Psoas muscle (tissue), 8 donors: ENCODE results near the gene CUTA. TPM values are rescaled to one million over a fixed set of nuclear protein-coding genes. Genes with fewer than 3 reads are reported as not detected.

ENCODE experiments used
- ATAC-seq, 4 donors: fragments of 200-7000 bp; cut with Tn5 transposase; one replicate each; pipeline ENCODE4 v1.9.1; 2020; ENCODE audit warnings: moderate library complexity in 3 of 4, mild to moderate bottlenecking in 2 of 4
- DNase-seq, 2 donors: peaks; one replicate each; pipeline ENCODE4 v3.0.0-alpha.2; 2020
- H3K27ac ChIP-seq: fragments of 200-600 bp; one replicate; pipeline ENCODE4 v1.8.0; 2022
- H3K27me3 ChIP-seq, 3 donors: fragments of 200-600 bp in 1 of 3; one replicate each; pipeline versions ENCODE4 v1.6.1 to v1.8.0; 2013 to 2022; ENCODE audit warnings: low read length in 2 of 3, mild to moderate bottlenecking in 2 of 3, moderate library complexity in 1 of 3; ENCODE audit not compliant: insufficient read depth in 3 of 3
- H3K36me3 ChIP-seq, 2 donors: fragments of 200-600 bp in 1 of 2; one replicate each; pipeline versions ENCODE4 v1.6.1 to v1.8.0; 2013 to 2022; ENCODE audit warnings: low read depth in 1 of 2, mild to moderate bottlenecking in 1 of 2, moderate library complexity in 1 of 2; ENCODE audit not compliant: insufficient read depth in 1 of 2
- H3K4me1 ChIP-seq: fragments of 200-600 bp; one replicate; pipeline ENCODE4 v1.8.0; 2022
- H3K4me3 ChIP-seq: fragments of 200-600 bp; one replicate; pipeline ENCODE4 v1.8.0; 2022; ENCODE audit warnings: mild to moderate bottlenecking
- H3K9me3 ChIP-seq: fragments of 200-600 bp; one replicate; pipeline ENCODE4 v1.8.0; 2022
- WGBS, 3 donors: extraction: QIAGEN DNeasy Blood & Tissue Kit; methylation state at CpG; one replicate each; pipeline versions ENCODE4 v1.1.6 to v1.1.7; 2013; 5-methylcytosine and 5-hydroxymethylcytosine counted together
- intact Hi-C, 2 donors: fragments of 100-400 bp; cut with DNase I; formaldehyde crosslinking; loops; one replicate each; pipeline versions ENCODE4 v1.11.0 to v1.14.2; 2022
- polyA plus RNA-seq, 3 donors: library from polyadenylated mRNA; stranded (reverse); fragments of 200-250 nt; gene quantifications; one replicate each; pipeline ENCODE4 v1.2.3, GENCODE V29; 2013
- total RNA-seq, 4 donors: library from RNA; stranded (reverse); fragmentation: NEBNext Ultra II Directional in 2 of 4; extraction: Animal tissue kit (Norgen Biotek cat#: 25700) in 2 of 4; gene quantifications; one replicate each; pipeline versions ENCODE4 v1.2.1 to v1.2.4, GENCODE V29; 2021 to 2023
- TF ChIP-seq, protein P1 (sequence below): fragments of 200-600 bp; IDR thresholded peaks from one replicate; pipeline ENCODE4 v1.8.0; 2022; ENCODE audit warnings: antibody characterized with exemption
- donor health status: healthy with polysubstance abuse.
- donor health status: DM: no; HTN: no; CAD: no; lungs with moderate emphysema.
- donor health status: Bipolar disorder and iron deficiency.
- donor health status: healthy.
- donor health status: DM: yes; HTN: yes; CAD: no.
- donor health status: DM: no; HTN: no; CAD: no.
- donor health status: DM: no; HTN: no; CAD: no.
- donor health status: DM: yes; HTN: yes; CAD: no.

CUTA gene
- total and polyA plus RNA-seq, 7 donors, result 75.4 to 126 (median 102) TPM

- TF ChIP-seq, protein P1, sequence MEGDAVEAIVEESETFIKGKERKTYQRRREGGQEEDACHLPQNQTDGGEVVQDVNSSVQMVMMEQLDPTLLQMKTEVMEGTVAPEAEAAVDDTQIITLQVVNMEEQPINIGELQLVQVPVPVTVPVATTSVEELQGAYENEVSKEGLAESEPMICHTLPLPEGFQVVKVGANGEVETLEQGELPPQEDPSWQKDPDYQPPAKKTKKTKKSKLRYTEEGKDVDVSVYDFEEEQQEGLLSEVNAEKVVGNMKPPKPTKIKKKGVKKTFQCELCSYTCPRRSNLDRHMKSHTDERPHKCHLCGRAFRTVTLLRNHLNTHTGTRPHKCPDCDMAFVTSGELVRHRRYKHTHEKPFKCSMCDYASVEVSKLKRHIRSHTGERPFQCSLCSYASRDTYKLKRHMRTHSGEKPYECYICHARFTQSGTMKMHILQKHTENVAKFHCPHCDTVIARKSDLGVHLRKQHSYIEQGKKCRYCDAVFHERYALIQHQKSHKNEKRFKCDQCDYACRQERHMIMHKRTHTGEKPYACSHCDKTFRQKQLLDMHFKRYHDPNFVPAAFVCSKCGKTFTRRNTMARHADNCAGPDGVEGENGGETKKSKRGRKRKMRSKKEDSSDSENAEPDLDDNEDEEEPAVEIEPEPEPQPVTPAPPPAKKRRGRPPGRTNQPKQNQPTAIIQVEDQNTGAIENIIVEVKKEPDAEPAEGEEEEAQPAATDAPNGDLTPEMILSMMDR, result no peak
- H3K9me3 ChIP-seq, result no peaks in the 10 kb centered on the region
- peaks cover 23% of the 10 kb centered on the region for H3K4me1 ChIP-seq
- intact Hi-C loops, result loop anchor here in 1 of 2 donors (10.0 kb wide), 1 partner anchor 211 kb away; the partner anchor contains the start of genes HSD17B8, RING1, RXRB and SLC39A7
- no peak overlapping the region for H3K4me3 ChIP-seq
- ATAC-seq (no peak), DNase-seq (no peak)
- H3K27me3 ChIP-seq, result no peaks in the 10 kb centered on the region
- 69 to 72% (median 71%) methylated on average over 9 of the region's 9 CpGs for WGBS, 3 donors
- peaks cover 3 to 47% of the 10 kb centered on the region in 2 donors for H3K36me3 ChIP-seq
- no peak overlapping the region for H3K27ac ChIP-seq
These were observed 2.1 kb downstream of the CUTA start for GRCh38 chr6:33415831-33416230.

DNA sequence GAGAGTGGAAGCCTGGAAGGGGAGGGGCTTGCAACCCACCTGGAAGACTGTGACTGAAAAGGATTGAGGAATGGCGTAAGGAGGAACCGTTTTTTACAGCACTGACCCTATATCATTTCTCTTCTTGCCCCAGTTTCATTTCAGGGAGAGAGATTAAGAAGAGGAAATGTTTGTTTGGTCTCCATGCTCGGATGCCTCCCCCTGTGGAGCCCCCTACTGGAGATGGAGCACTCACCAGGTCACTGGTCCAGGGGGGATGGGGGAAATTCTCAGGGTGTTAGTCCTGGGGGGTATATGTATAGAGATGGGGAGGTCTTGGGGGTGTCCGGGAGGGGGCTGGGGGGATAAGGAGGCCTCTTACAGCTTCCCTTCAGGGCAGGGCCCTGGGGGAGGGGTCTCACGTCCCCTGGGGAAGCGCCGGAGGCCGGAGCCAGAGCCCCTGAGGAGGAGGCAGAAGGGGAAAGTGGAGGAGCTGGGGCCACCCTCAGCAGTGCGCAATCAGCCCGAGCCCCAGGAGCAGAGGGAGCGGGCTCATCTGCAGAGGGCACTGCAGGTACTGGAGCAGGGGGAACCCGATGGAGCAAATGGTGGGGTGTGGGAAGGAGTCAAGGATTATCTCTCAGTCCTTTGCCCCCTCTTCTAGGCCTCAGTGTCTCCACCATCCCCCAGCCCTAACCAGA is 3.2 kb downstream of the CUTA start:
- Histone ChIP-seq H3K27ac (no peak overlapping the region), H3K4me1 (peaks cover 23% of the 10 kb centered on the region)
- WGBS, 3 donors, result 69 to 79% (median 74%) methylated on average over 11 to 12 of the region's 12 CpGs

DNA sequence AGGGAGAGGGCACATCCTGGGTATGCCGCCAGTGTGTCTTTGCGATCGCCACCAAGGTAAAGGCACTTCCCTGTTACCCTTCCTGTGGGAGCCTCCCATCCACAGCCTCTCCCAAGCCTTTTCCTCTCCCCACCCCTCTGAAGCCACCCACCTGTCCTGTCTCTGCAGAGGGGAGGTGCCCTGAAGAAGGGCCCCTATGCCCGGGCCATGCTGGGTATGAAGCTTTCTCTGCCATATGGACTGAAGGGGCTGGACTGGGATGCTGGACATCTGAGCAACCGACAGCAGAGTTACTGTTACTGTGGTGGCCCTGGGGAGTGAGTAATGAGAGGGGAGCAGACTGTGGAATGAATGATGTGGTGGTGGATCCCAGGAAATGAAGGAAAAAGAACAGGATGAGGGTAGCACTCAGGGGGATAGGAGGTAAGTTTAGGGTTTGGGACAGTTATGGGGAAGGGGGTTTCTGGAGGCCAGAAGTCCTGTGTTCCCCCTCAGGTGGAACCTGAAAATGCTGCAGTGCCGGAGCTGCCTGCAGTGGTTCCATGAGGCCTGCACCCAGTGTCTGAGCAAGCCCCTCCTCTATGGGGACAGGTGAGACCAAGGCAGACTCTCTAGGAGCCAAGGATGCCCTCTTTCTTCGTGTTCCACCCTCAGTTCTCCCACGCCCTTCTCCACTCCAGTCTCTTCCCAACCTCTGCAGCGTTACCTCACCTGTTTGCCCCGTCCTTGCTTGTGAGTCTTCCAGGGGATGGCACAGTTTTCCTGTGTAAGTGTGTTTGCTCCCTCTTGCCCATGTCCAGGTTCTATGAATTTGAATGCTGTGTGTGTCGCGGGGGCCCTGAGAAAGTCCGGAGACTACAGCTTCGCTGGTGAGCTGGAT is 4.4 kb downstream of the CUTA start:
- WGBS, 3 donors, result 80 to 82% (median 81%) methylated on average over 14 of the region's 14 CpGs
- intact Hi-C loops, result loop anchor here in 1 of 2 donors (10.0 kb wide), 1 partner anchor 209 kb away; the partner anchor contains the start of genes HSD17B8, RING1, RXRB and SLC39A7
- TF ChIP-seq, protein P1, result no peak
- DNase-seq (no peak), ATAC-seq (no peak)
- peaks cover 3 to 47% of the 10 kb centered on the region in 2 donors for H3K36me3 ChIP-seq
- H3K27ac ChIP-seq, result no peak overlapping the region
- no peaks in the 10 kb centered on the region for H3K27me3 ChIP-seq
- peaks cover 19% of the 10 kb centered on the region for H3K4me1 ChIP-seq
- H3K9me3 ChIP-seq, result no peaks in the 10 kb centered on the region
- H3K4me3 ChIP-seq, result no peak overlapping the region

More for the DNA sequence above, 3.2 kb downstream of the CUTA start:
- intact Hi-C loops, result loop anchor here in 1 of 2 donors (10.0 kb wide), 1 partner anchor 210 kb away; the partner anchor contains the start of genes HSD17B8, RING1, RXRB and SLC39A7
- H3K4me3 ChIP-seq, result no peak overlapping the region
- TF ChIP-seq, protein P1, result no peak
- H3K36me3 ChIP-seq, result peaks cover 3 to 47% of the 10 kb centered on the region in 2 donors
- ATAC-seq (no peak), DNase-seq (no peak)
- H3K27me3 ChIP-seq, result no peaks in the 10 kb centered on the region
- no peaks in the 10 kb centered on the region for H3K9me3 ChIP-seq

DNA sequence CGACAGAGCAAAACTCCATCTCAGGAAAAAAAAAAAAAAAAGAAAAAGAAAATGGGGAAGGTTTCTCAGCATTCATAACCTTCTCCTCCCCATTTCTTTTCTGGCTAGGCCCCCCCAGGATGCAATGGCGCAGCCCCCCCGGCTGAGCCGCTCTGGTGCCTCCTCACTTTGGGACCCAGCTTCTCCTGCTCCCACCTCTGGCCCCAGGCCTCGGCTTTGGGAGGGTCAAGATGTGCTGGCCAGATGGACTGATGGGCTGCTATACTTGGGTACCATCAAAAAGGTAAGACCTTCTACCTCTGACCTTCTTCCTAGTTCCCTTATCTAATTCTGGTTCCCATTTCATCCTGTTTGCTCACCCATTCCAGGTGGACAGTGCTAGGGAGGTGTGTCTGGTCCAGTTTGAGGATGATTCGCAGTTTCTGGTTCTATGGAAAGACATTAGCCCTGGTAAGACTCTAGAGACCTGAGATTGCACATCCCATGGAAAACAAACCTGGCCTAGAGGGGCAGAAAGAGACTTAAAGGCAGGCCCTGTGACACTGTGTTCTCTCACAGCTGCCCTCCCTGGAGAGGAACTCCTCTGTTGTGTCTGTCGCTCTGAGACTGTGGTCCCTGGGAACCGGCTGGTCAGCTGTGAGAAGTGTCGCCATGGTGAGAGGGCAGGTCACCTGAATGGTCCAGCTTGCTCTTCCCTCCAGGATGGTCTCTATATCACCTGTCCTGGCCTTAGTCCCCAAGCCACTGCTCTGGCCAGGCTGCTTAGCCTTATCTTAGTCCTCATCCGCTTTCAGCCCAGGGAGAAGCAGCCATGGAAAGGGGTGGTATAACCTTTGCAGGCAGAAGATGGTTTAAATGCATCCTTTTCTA is 5.5 kb downstream of the CUTA start:
- peak overlapping the region; percentile 99 for H3K27ac ChIP-seq
- H3K9me3 ChIP-seq, result no peaks in the 10 kb centered on the region
- no peak for ATAC-seq
- no peaks in the 10 kb centered on the region for H3K27me3 ChIP-seq
- peaks cover 3 to 47% of the 10 kb centered on the region in 2 donors for H3K36me3 ChIP-seq
- intact Hi-C loops, result loop anchor here in 1 of 2 donors (10.0 kb wide), 1 partner anchor 208 kb away; the partner anchor contains the start of genes HSD17B8, RING1, RXRB and SLC39A7
- H3K4me3 ChIP-seq, result peak overlapping the region; percentile 100
- 88 to 89% (median 88%) methylated on average over 10 of the region's 10 CpGs for WGBS, 3 donors
- no peak for DNase-seq
- TF ChIP-seq, protein P1, result no peak
- peaks cover 15% of the 10 kb centered on the region for H3K4me1 ChIP-seq
